GM19240 (cell line): ENCODE measurements around the gene PLPPR4.

Source experiments
- DNase-seq: peaks from one replicate; pipeline ENCODE4 v3.0.0; 2011; ENCODE audit warnings: low spot score; ENCODE audit not compliant: insufficient read length

The PLPPR4 gene

GRCh38 chr1:99348397-99349132 lies 84.3 kb downstream of the PLPPR4 start:
- DNase-seq, result no peak

- DNase-seq, result no peak
Observed at GRCh38 chr1:99352821-99353220, 88.5 kb downstream of the PLPPR4 start.

GRCh38 chr1:99358770-99359169 lies 94.5 kb downstream of the PLPPR4 start:
- no peak for DNase-seq
